ENCODE measurements around the gene CCS. TPM values are rescaled to one million over a fixed set of nuclear protein-coding genes. Genes with fewer than 3 reads are reported as not detected.
A peak's percentile ranks its signal among the peaks of the same experiment; 100 is the strongest.
"Not testable (repeated sequence)": the region's sequence is repeated elsewhere in the genome, so short reads cannot be mapped to it uniquely, and the experiment has no call there.

CCS gene, protein sequence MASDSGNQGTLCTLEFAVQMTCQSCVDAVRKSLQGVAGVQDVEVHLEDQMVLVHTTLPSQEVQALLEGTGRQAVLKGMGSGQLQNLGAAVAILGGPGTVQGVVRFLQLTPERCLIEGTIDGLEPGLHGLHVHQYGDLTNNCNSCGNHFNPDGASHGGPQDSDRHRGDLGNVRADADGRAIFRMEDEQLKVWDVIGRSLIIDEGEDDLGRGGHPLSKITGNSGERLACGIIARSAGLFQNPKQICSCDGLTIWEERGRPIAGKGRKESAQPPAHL
- total RNA-seq (73.1 and 86.6 TPM in 2 replicates), polyA plus RNA-seq (117 and 153 TPM in 2 replicates)

DNA sequence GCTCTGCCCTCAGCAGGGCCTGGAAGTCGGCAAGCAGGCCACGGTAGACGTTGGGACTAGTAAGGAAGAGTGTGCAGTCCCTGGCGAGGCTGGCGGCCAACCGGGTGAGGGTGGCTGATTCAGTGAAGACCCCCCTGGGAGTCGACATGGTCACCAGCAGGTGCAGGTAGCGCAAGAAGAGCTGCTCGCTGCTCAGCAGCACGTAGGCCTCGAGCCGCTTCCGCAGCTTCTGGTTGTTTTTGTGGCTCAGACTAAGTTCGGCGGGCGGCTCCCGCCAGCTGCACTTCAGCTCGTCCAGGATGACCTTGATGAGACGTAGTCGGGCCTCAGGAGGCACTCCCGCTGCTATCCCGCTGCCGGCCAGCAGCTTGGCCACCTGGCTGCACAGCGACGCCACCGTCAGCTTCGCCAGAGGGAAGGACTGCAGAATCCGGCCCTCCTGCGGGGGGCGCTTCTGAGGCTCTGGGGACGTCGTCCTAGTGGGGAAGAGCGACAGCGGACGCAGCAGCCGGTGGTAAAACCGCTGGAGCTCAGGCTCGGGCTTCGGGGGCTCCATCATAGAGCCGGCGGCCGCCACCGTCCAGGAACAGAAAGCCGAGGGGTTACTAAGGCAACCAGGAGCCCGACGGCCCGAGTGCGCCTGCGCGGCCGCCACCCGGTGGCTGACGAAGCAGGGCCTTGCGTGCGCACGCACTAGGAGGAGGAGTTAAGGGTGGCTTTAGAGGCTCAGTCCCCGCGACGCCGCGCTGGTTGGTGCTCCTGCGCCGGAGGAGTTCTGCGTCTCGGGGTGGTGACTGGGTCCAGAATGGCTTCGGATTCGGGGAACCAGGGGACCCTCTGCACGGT, at the start of gene CCS, which contains the start of gene CCDC87:
TSS of gene CCS (plus strand) at position 729 of the 846 bp plus-strand sequence. CDS start at position 806, 77 bp downstream.
TSS of gene CCDC87 (minus strand) at position 607 of the 846 bp plus-strand sequence. CDS start at position 559, 48 bp downstream.
- H3K9me3 ChIP-seq (ENCODE audit: low read depth), result no peaks in the 10 kb centered on the region
- TF ChIP-seq, protein P1, sequence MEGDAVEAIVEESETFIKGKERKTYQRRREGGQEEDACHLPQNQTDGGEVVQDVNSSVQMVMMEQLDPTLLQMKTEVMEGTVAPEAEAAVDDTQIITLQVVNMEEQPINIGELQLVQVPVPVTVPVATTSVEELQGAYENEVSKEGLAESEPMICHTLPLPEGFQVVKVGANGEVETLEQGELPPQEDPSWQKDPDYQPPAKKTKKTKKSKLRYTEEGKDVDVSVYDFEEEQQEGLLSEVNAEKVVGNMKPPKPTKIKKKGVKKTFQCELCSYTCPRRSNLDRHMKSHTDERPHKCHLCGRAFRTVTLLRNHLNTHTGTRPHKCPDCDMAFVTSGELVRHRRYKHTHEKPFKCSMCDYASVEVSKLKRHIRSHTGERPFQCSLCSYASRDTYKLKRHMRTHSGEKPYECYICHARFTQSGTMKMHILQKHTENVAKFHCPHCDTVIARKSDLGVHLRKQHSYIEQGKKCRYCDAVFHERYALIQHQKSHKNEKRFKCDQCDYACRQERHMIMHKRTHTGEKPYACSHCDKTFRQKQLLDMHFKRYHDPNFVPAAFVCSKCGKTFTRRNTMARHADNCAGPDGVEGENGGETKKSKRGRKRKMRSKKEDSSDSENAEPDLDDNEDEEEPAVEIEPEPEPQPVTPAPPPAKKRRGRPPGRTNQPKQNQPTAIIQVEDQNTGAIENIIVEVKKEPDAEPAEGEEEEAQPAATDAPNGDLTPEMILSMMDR (IDR thresholded peaks at IDR 0.05; ENCODE audit: low read depth, low read length), result peak; percentile 65

DNA sequence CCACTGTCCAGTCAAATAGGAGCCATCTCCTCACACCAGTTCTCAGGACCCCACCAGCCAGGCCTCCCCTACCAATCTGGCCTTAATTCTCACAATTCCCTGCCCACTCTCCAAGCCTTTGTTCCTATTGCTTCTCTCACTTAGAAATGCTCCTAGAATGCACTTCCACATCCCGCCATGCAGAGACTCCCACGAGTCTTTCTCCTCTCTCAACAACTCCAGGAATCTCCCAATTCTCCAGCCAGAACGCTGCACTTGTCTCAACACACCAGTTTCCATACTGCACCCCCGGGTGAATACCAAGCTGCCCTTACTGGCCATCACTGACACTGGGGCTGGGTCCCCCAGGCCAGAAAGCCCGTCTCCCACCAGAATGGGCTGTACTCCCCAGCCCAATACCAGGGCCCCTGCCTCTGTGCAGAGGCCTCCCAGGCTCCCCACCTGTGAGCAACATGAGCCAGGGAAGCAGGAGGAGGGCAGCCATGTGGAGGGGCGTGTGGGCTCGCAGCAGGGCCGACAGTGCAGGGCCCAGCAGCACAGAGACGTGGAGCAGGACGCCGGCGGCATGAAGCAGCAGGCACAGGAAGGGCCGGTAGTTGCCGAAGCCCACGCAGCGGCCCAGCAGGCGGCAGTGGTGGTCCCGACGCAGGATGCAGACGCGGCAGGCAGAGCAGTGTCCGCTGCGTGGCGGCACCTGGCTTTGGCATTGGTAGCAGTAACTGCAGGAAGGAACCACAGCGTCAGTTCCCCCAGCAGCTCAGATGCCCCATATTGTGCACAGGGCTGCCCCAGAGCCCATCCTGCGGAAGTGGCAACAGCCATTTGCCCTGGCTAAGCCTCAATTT, 49.5 kb upstream of the CCS start:
- Histone ChIP-seq H3K27ac (no peak overlapping the region), H3K4me3 (no peak overlapping the region), H3K4me1 (ENCODE audit: low read depth) (peaks cover 3% of the 10 kb centered on the region), H3K9me3 (ENCODE audit: low read depth) (no peaks in the 10 kb centered on the region), H3K36me3 (no peaks in the 10 kb centered on the region), H3K27me3 (no peaks in the 10 kb centered on the region)
- DNase-seq (ENCODE audit: low read depth in 1 of 2, low spot score in 1 of 2), result peak in 1 of 2 donors; percentile 68
- TF ChIP-seq, protein P1 (IDR thresholded peaks at IDR 0.05; ENCODE audit: low read depth, low read length), result peak; percentile 70

More for the DNA sequence above, at the start of gene CCS, which contains the start of gene CCDC87:
- Histone ChIP-seq H3K4me3 (peak within 1 kb of the TSS; percentile 57), H3K36me3 (no peaks in the 10 kb centered on the region), H3K4me1 (ENCODE audit: low read depth) (peaks cover 7% of the 10 kb centered on the region), H3K27ac (peak within 1 kb of the TSS; percentile 72), H3K27me3 (no peaks in the 10 kb centered on the region)
- DNase-seq (ENCODE audit: low read depth in 1 of 2, low spot score in 1 of 2), result peak; percentile 97

DNA sequence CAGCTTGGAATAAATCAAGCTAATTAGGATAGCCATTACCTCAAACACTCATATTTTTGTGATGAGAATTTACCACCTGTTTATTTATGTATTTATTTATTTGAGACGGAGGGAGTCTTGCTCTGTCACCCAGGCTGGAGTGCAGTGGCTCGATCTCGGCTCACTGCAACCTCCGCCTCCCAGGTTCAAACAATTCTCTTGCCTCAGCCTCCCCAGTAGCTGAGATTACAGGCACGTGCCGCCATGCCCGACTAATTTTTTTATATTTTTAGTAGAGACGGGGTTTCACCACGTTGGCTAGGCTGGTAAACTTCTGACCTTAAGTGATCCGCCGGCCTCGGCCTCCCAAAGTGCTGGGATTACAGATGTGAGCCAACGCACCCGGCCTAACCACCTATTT, 48.0 kb upstream of the CCS start:
- H3K4me1 ChIP-seq (ENCODE audit: low read depth), result not testable (repeated sequence)
- peak overlapping the region; percentile 71 for H3K4me3 ChIP-seq

DNA sequence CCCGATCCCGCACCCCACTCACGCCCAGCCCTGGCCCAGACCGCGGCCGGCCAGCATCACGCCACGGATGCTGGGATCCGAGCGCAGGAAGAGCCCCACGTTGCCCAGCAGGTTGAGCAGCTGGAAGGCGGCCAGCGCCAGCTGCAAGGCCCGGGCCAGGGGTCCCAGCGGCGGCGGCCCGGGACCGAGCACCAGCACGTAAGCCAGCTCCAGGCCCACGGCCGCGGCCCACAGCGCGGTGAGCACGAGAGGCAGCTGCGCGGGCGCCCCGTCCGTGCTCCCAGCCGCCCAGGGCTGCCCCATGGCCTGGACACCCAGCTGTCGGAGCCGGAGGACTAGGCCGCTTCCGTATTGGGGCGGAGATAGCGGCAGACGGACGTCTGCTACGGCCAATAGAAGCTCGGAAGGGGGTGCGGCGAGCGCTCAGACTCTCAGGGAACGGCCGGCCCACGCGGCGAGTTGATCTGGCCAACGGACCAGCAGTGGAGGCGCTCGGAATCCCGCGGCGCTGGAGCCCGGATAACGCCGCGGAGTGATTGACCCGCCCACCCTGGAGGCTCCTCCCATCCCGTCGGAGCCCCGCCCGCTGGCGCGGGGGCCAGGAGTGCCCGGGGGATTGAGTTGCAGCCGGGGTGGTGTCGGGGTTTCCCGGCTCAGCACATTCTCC, 47.2 kb upstream of the CCS start, which contains the start of gene ZDHHC24:
TSS of gene ZDHHC24 (minus strand) at position 348 of the 667 bp plus-strand sequence. CDS start at position 303, 45 bp downstream.
- DNase-seq (ENCODE audit: low read depth in 1 of 2, low spot score in 1 of 2), result peak; percentile 99
- Histone ChIP-seq H3K36me3 (no peaks in the 10 kb centered on the region), H3K4me3 (peak within 1 kb of the TSS; percentile 71), H3K9me3 (ENCODE audit: low read depth) (no peaks in the 10 kb centered on the region), H3K27ac (peak within 1 kb of the TSS; percentile 78), H3K4me1 (ENCODE audit: low read depth) (peaks cover 4% of the 10 kb centered on the region), H3K27me3 (no peaks in the 10 kb centered on the region)
- TF ChIP-seq, protein P1 (IDR thresholded peaks at IDR 0.05; ENCODE audit: low read depth, low read length), result no peak

More for the DNA sequence above, 48.0 kb upstream of the CCS start:
- DNase-seq (ENCODE audit: low read depth in 1 of 2, low spot score in 1 of 2); H3K27ac ChIP-seq; H3K27me3 ChIP-seq; H3K9me3 ChIP-seq (ENCODE audit: low read depth); H3K36me3 ChIP-seq: not testable (repeated sequence)

DNA sequence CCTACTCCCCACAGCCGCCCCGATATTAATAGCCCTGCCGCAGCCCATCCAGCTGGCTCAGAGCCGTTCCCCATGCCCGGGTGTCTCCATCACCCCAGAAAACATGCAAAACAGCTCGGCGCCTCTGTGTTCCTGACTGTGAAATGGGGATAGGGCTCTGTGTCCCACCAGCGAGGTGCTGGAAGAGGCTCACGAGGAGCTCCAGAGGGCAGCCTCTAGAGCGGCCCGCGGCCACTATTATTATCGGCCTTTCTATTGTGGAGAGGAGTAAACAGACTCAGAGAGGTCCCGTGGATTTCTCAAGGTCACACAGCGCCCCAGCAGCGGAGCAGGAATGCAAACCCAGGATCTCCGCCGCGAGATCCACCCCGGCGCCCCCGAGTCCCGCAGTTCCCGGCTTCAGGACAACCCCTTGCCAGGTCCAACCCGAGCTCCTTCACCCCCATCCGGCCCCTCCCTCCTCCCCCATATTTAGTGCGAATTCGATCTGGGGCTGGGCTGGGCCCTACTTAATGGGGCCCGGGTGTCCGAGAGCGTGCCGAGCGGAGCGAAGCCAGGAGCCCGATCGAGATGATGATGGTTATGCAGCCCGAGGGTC, 46.5 kb upstream of the CCS start, which contains the start of gene ACTN3:
TSS of gene ACTN3 (plus strand) at position 536 of the 598 bp plus-strand sequence. CDS start at position 571, 35 bp downstream.
- Histone ChIP-seq H3K4me1 (ENCODE audit: low read depth) (peaks cover 4% of the 10 kb centered on the region), H3K36me3 (no peaks in the 10 kb centered on the region), H3K27ac (peak within 1 kb of the TSS; percentile 78), H3K27me3 (no peaks in the 10 kb centered on the region), H3K4me3 (peak within 1 kb of the TSS; percentile 71), H3K9me3 (ENCODE audit: low read depth) (no peaks in the 10 kb centered on the region)
- peak; percentile 41 to 92 for DNase-seq (ENCODE audit: low read depth in 1 of 2, low spot score in 1 of 2)
- TF ChIP-seq, protein P1 (IDR thresholded peaks at IDR 0.05; ENCODE audit: low read depth, low read length), result no peak

Data from cardiac muscle cell (in vitro differentiated cells and primary cell).